Measurements from ENCODE around the gene DHODH.

The DHODH gene

GRCh38 chr16:72023962-72024361, 15.4 kb downstream of the DHODH start:
- no peak for TF ChIP-seq CTCF (IDR thresholded peaks at IDR 0.05; ENCODE audit: low read depth, low read length, missing control alignments)
- H3K4me3 ChIP-seq (ENCODE audit: low read depth, low read length), result no peak overlapping the region
- no peak for DNase-seq (ENCODE audit: low read depth)
- in situ Hi-C loops (cut with HindIII; ENCODE audit: low sequenced_read_pairs), result no loop called here

- no peak for TF ChIP-seq CTCF (IDR thresholded peaks at IDR 0.05; ENCODE audit: low read depth, low read length, missing control alignments)
- DNase-seq (ENCODE audit: low read depth), result no peak
- in situ Hi-C loops (cut with HindIII; ENCODE audit: low sequenced_read_pairs), result no loop called here
- H3K4me3 ChIP-seq (ENCODE audit: low read depth, low read length), result no peak overlapping the region
These were observed 16.4 kb downstream of the DHODH start for GRCh38 chr16:72024862-72025382.

GRCh38 chr16:72025404-72026114, 17.0 kb downstream of the DHODH start:
- in situ Hi-C loops (cut with HindIII; ENCODE audit: low sequenced_read_pairs), result no loop called here
- no peak for TF ChIP-seq CTCF (IDR thresholded peaks at IDR 0.05; ENCODE audit: low read depth, low read length, missing control alignments)
- no peak for DNase-seq (ENCODE audit: low read depth)
- H3K4me3 ChIP-seq (ENCODE audit: low read depth, low read length), result no peak overlapping the region

- no peak overlapping the region for H3K4me3 ChIP-seq (ENCODE audit: low read depth, low read length)
- no peak for DNase-seq (ENCODE audit: low read depth)
- in situ Hi-C loops (cut with HindIII; ENCODE audit: low sequenced_read_pairs), result no loop called here
- TF ChIP-seq CTCF (IDR thresholded peaks at IDR 0.05; ENCODE audit: low read depth, low read length, missing control alignments), result no peak
These were observed 19.3 kb downstream of the DHODH start for GRCh38 chr16:72027669-72028378.

- no peak overlapping the region for H3K4me3 ChIP-seq (ENCODE audit: low read depth, low read length)
- in situ Hi-C loops (cut with HindIII; ENCODE audit: low sequenced_read_pairs), result no loop called here
- TF ChIP-seq CTCF (IDR thresholded peaks at IDR 0.05; ENCODE audit: low read depth, low read length, missing control alignments), result no peak
- DNase-seq (ENCODE audit: low read depth), result no peak
These were observed 21.2 kb downstream of the DHODH start for GRCh38 chr16:72029567-72030271.

GRCh38 chr16:72033437-72033836, 24.9 kb downstream of the DHODH start:
- in situ Hi-C loops (cut with HindIII; ENCODE audit: low sequenced_read_pairs), result no loop called here
- TF ChIP-seq CTCF (IDR thresholded peaks at IDR 0.05; ENCODE audit: low read depth, low read length, missing control alignments), result no peak
- DNase-seq (ENCODE audit: low read depth), result no peak
- no peak overlapping the region for H3K4me3 ChIP-seq (ENCODE audit: low read depth, low read length)

All from astrocyte of the cerebellum (primary cell).